GM08714 (cell line): ENCODE results near the gene RUVBL1.

Experiments used
- H3K4me3 ChIP-seq: fragments of 200-500 bp; sonication (Bioruptor generic); 2 replicates; pipeline ENCODE4 v1.5.1; 2014; ENCODE audit warnings: mild to moderate bottlenecking, low read length, inconsistent platforms
- ZNF274 ChIP-seq: IDR thresholded peaks from 2 replicates; pipeline ENCODE4 v1.6.1; 2012; ENCODE audit warnings: mild to moderate bottlenecking, low read depth, low read length

RUVBL1 gene

DNA sequence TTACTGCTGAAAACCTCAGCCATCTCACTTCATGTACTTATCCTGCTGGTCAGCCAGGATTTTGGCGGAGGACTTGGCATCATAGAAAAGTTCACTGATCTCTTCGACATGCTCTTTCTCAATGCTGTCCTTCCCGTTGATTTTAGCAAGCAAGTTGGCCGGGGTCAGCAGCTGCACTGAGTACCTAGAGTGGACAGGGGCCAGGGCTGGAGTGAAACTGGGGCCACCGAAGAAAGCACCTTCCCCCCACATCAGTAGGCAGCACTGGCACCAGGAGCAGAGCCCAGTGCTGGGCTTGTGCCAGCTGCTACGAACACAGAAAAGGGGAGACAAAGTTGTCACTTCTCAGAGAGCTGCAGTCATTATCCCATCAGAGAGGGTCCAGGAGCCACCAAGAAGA, 42.4 kb downstream of the RUVBL1 start:
- no peak overlapping the region for H3K4me3 ChIP-seq
- no peak for TF ChIP-seq ZNF274

DNA sequence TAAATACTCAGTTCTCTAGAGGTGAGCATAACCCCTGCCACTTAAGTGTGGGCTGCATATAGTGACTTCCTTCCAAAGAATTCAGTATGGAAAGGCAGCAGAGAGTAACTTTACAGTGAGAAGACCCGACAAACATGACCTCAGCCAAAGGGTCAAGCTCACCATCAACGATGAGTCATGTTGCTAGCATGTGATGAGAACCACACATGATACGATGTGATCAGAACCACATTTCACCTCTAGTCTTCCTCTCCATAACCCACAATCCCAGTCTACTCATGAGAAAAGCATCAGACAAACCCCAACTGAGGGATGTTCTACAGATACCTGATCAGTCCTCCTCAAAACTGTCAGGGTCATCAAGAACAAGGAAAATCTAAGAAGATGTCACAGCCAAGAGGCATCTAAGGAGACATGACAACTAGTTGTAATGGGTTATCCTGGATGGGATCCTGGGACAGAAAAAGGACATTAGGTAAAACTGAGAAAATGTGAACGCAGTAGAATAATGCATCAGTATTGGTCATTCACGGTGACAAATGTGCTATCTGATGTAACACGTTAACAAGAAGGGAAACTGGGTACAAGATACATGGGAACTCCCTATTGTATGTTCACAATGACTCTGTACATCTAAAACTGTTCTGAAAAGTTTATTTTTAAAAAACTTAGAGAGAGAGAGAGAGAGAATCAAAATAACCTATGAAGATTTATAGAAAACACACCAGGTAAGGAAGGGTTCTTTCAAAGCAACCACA, 43.1 kb downstream of the RUVBL1 start:
- TF ChIP-seq ZNF274 = no peak
- H3K4me3 ChIP-seq = no peak overlapping the region

DNA sequence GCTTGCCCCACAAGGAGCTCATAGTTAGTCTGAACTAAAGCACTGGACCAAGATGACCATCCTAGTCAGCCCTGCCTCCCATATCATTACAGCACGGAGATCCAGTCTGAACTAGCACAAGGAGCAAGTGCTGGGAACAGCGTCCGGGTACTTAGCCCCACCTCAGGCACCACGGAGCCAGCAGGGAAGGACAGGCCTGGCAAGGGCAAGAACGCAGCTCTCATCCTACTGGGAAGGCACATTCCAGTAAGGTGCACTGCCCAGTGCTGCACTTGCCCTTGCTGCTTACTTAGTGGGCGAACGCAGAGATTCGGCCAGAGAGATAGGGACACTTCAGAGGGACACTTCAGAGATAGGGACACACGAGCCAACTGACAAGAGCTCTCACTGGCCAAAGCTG, 43.8 kb downstream of the RUVBL1 start:
- no peak overlapping the region for H3K4me3 ChIP-seq
- no peak for TF ChIP-seq ZNF274

DNA sequence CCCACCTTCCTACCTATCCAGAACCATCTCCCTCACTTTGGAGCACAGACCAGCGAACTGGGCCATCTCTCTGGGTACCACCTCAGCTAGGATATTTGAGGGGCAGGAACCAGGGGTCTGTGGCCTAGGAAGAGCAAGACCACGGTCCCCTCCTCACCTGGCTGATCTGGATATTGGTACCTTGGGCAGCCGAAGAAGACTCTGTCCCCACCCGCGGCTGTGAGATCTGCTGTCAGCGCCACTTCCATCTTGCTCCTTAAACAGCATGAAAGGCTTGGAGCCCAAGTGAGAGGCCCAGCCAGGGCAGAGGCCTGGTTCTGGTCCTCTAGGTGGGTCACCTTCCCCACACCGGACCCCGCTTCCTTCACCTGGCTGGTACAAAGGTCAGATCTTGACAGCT, 44.7 kb downstream of the RUVBL1 start:
- no peak overlapping the region for H3K4me3 ChIP-seq
- TF ChIP-seq ZNF274 = no peak

DNA sequence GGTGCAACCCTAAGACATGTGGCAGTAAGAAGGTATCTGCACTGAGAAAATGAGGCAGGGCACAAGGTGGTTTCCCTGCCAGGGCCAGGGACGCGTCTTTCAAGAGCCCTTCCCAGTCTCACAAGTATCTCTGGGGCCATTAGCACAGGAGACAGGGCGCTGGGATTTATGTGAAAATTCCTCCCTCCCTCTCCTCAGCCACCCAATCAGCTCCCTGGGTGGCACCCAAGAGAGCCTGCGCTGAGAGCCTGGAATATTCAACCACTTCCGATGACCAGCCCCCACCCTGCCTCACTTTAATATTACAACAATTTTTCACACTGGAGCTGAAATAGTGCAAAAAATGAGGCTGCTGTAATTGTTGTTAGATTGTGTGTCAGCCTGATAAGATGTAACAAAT, 45.3 kb downstream of the RUVBL1 start:
- TF ChIP-seq ZNF274 = no peak
- H3K4me3 ChIP-seq = no peak overlapping the region

DNA sequence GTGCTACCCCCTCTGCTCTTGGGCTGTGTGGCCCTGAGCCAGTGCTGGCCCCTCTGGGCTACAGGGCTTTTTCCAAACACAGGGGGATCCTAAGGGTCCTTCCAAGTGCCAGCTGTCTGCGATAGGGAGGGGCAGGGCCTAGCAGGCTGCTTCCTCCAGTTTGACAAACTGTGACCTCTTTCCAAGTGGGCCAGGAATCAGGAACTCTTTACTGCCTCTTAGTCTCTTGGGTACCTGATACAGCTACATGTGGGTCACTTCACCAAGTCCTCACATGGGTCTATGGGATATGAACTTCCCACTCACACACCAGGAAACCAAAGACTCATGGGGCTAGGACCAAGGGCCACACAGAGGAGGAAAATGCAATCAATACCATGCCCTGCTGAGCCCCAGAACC, 45.9 kb downstream of the RUVBL1 start:
- no peak overlapping the region for H3K4me3 ChIP-seq
- TF ChIP-seq ZNF274 = no peak

DNA sequence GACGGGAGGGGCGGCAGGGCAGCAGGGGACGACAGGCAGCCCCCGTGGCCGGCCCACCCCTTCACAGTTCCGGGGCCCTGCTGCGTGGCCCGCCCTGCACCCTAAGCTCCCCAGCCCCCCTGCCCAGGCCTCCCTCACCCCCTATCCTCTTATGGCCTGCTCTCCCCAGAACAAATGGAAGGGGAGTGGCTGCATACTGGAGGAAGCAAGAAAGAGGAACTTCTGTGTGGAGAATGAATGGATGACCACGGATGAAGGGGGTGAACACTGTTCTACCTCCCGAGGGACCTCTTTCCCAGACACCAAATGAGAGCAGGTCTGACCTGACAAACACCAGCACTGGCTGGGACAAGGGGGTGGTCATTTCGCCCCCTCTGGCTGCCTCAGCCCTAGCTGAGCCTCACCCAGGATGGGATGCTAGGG, 46.4 kb downstream of the RUVBL1 start:
- H3K4me3 ChIP-seq = no peak overlapping the region; the same call in 1 of the 2 replicates

DNA sequence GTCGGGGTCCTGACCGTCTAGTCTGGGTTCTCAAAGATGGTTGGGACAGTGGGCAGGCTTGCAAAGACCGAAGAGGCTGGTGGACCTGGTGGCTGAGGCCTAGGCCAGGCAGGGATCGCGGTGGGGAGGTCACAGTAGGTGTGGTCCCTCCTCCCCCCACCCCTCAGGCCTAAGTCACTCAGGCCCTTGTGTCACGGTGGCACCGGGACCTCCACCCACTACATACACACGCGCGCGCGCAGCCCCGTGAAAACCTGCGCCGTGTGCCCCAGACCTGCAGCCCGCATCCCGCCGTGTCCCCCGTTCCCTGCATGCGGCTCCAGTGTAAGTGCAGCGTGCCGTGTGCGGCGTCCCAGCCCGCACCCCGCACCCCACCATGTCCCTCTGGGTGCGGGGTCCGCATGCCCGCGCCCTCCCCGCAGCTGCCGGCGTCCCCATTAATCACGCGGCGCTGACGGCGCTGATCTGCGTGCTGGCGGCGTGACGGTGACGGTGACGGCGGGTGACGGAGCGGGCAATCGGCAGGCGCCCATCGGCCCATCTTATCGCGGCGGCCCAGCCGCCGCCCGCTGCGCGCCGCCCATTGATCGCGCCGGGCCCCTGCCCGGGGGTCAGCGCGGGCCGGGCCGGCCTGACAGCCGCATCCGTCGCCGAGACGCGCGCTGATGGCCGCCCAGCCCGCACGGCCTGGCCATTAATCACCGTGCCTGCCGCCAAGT, 47.0 kb downstream of the RUVBL1 start:
- no peak for TF ChIP-seq ZNF274
- H3K4me3 ChIP-seq = no peak overlapping the region; the same call in 1 of the 2 replicates

More for the DNA sequence above, 46.4 kb downstream of the RUVBL1 start:
- no peak for TF ChIP-seq ZNF274

DNA sequence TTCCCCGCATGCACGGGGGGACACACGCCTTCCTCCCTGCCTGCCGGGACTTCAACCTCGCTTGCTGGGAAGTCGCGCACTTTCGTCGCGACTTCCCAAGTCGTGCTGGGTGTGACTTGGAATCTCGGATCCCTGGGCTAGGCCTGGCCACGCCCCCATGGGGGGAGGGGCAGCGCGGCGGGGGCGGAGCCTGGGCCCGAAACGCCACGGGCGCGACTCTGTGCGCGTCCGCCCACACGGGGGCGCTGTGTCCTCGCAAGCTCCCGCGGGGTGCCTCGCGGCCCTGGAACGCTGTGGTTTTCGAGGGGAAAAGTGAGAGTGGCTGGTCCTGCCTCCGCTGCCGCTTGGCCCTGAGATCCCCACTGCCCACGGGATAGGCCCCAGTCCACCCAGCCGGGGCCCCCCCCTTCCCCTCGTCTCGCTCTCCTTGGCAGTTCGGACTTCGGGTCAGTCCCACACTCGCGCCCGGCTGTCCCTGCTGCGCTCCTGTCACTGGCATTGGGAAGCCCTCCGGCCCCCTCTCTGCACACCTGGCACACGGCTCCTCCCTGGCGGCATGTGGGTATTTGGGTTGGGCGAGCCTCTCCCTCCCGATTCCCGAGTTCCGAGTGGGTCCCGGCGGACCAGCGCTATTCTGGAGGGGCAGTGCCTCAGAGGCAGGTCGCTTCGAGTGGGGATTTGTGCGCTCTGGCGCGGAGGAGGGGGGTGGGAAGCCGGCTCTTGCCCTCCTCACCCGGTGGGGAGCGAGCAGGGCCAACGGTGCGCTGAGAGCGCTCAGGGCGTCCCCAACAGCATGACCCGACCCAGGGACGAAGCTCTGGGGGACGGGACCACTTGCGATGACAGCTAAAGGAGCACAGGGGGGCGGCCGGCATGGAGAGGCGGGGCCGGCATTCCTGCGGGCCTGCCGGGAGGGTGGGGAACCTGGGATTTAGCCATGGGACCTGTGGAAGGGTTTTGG, 47.8 kb downstream of the RUVBL1 start:
- no peak for TF ChIP-seq ZNF274
- H3K4me3 ChIP-seq = no peak overlapping the region; the same call in 1 of the 2 replicates

DNA sequence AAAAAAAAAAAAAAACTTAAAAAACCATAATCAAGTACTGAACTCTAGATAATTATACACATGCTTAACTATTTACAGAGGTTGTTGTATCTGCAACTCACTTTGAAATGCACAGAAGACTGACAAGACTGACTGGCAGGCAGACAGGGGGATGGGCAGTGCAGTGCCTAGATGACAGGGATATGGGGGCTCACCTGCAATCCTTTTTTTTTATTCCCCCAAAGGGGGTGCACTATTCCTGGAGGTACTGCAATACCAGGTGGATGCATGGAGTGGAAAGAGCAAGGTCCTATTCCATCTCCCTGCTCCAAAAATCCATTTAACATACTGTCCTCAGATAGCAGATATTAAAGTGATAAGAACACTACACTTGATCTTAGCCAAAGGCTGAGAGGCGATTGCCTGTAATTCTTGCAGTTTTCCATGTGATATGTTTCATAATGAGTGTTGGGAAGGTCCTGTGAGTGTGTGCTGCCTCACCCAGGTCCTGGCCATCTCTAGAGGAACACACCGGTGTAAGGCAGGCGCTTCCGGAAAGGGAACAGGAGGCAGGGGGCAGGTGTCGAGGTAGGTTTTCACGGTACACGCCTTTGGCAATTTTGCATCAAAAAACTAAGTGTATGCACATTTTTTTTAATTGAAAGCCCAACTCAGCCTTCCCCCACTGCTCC, 48.6 kb downstream of the RUVBL1 start:
- H3K4me3 ChIP-seq = no peak overlapping the region
- no peak for TF ChIP-seq ZNF274

DNA sequence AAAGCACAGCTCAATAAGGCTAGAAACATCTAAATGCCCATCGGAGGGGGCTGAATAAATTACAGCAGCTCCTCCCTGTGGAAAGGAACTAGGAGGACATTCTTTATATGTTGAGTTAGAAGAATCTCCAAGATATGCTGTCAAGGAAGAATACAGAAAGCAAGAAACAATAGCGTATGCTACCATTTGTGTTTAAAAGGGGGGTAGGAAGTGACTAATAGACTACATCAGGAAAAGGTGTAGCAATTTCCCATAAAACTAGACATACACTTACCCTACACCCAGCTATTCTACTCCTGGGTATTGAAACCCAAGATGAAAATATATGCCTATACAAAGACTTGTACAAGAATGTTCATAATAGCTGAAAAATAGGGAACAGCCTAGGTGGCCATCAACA, 49.8 kb downstream of the RUVBL1 start:
- no peak for TF ChIP-seq ZNF274
- H3K4me3 ChIP-seq = no peak overlapping the region

DNA sequence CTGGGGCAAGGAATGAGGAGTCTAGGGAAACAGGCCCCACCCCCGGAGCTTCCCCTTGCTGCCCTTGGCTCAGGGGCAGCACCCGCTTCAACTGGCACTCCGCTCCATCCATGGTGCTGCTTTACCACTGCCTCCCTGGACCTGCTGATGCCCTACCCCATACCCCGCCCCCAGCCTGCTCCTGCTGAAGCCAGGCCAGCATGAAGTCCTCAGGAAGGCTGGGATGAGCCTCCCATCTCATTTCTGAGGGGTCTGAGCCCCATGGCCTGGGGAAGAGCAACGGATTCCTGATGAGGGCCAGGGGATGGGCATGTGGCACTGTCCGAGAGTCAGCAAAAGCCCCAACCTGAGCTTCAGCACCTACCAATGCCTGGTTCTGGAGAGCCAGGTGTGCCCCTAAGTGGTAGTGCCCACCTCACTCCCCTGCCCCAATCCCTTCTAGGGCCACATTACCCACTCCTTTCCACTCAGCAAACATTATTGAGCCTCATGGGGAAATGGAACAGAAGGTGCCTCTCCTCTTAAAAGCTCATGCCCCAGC, 50.4 kb downstream of the RUVBL1 start:
- no peak overlapping the region for H3K4me3 ChIP-seq
- TF ChIP-seq ZNF274 = no peak

DNA sequence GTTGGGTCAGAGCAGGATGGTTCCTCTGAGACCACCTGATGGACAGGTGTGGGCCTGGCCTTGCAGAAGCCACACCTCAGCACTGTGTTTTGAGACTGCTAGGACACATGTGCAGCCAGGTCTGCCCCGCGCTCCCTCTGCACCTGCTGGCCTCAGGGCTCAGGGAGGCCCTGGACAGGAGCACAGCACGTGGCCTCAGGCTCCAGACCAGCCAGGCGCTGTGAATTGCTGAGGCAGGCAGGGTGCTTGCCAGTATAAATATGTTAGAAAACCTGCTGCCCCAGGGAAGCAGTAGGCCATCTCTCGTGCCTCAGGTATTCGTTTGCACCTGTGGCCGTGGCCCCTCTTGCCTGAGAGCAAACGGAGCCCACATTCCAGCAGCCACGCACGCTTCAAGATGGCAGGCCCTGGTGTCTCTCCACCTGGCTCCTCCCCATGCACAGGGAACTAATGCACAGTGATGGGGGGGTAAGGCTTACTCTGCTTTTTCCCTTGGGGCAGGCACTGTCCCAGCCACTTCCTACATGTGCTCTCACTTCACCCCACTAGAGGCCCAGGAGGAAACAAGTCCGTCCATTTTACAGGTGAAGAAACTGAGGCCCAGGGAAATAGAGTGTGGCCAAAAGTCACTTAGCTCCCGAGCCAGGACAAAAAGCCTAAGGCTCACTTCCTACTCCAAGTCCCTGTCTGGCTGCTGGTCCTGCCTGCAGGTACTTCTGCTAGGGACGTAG, 51.0 kb downstream of the RUVBL1 start:
- no peak overlapping the region for H3K4me3 ChIP-seq
- TF ChIP-seq ZNF274 = no peak
